Urothelium cell line (cell line): ENCODE data around the gene PSMC4.
"Not testable (repeated sequence)": the region's sequence is repeated elsewhere in the genome, so short reads cannot be mapped to it uniquely, and the experiment has no call there.

ENCODE experiments used
- DNase-seq: peaks from one replicate; pipeline ENCODE4 v3.0.0; 2011; ENCODE audit warnings: low spot score, mixed read lengths
- FAIRE-seq: peaks from 2 replicates; lab custom pipeline; 2011; peaks lifted over from hg19 to GRCh38; lab: Jason Lieb, UNC

The PSMC4 gene

DNA sequence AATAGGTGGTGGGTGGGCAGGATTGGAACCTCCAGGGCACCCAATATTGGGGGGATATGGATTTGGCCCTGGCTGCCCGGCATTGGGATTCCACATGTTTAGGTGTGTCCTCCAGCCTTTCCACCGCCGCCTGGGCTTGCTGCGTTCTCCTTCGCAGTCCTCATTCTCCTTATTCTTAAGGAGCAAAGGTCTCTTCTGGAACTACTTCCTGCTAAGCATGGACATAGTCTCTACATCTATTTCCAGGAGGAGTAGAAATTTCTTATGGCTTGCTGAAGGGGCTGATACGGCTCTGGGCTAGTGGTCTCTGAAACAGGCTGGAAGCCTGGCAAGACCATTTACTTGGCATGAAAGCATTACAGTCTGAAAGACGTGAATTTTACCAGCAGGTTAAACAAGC is 27.4 kb upstream of the PSMC4 start:
- no peak for FAIRE-seq
- DNase-seq, result no peak

- DNase-seq, result no peak
- no peak for FAIRE-seq
Measured at GRCh38 chr19:39946532-39946931, 24.4 kb upstream of the PSMC4 start.

GRCh38 chr19:39949026-39949747 is 21.8 kb upstream of the PSMC4 start:
- FAIRE-seq, result no peak
- DNase-seq, result no peak

- no peak for FAIRE-seq
Measured at GRCh38 chr19:39951065-39951650, 19.8 kb upstream of the PSMC4 start.

GRCh38 chr19:39951686-39952085 is 19.3 kb upstream of the PSMC4 start:
- no peak for FAIRE-seq
- DNase-seq, result no peak

More at GRCh38 chr19:39951065-39951650, 19.8 kb upstream of the PSMC4 start:
- no peak for DNase-seq

DNA sequence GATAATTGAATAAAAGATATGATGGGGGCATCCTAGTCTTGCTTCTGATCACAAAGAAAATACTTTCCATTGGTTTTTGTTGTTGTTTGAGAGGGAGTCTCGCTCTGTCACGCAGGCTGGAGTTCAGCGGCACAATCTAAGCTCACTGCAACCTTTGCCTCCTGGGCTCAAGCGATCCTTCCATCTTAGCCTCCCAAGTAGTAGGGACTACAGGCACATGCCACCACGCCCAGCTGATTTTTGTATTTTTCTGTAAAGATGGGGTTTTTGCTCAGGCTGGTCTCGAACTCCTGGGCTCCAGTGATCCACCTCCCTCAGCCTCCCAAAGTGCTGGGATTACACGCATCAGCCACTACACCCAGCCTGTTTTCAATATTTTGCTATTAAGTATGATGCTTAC is 17.1 kb upstream of the PSMC4 start:
- DNase-seq (no peak), FAIRE-seq (no peak)

GRCh38 chr19:39957886-39958285 is 13.1 kb upstream of the PSMC4 start:
- not testable (repeated sequence) for FAIRE-seq, DNase-seq

DNA sequence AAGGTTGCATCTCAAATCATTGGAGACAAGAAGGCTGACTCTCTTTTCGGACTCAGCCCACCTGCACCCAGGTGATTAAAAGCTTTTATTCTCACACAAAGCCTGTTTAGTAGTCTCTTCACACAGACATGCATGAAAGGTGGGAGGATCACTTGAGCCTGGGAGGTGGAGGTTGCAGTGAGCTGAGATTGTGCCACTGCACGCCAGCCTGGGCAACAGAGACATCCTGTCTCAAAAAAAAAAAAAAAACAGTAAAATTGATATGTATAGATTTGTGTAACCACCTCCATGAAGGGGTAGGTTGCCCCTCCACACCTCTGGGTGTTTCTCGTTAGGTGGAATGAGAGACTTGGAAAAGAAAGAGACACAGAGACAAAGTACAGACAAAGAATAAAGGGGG is 12.0 kb upstream of the PSMC4 start:
- not testable (repeated sequence) for DNase-seq, FAIRE-seq

DNA sequence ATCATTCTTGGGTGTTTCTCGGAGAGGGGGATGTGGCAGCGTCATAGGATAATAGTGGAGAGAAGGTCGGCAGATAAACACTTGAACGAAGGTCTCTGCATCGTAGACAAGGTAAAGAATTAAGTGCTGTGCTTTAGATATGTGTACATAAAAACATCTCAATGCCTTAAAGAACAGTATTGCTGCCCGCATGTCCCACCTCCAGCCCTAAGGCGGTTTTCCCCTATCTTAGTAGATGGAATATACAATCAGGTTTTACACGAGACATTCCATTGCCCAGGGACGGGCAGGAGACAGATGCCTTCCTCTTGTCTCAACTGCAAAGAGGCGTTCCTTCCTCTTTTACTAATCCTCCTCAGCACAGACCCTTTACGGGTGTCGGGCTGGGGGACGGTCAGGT is 11.6 kb upstream of the PSMC4 start:
- not testable (repeated sequence) for FAIRE-seq, DNase-seq

DNA sequence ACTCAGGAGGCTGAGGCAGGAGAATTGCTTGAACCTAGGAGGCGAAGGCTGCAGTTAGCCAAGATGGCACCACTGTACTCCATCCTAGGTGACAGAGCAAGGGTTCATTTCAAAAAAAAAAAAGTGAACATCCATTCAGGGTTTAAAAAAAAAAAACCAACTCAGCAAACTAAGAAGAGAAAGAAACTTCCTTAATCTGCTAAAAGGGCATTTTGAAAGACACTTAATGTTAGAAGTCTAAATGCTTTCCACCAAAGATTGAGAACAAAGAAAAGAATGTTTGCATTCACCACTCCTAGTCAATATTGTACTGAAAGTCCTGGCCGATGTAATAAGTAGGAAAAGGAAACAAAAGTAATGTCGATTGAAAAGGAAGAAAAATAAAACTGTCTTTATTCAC is 7.1 kb upstream of the PSMC4 start:
- DNase-seq, result no peak
- FAIRE-seq, result no peak

- DNase-seq (no peak), FAIRE-seq (no peak)
Measured at GRCh38 chr19:39966617-39967016, 4.3 kb upstream of the PSMC4 start.

DNA sequence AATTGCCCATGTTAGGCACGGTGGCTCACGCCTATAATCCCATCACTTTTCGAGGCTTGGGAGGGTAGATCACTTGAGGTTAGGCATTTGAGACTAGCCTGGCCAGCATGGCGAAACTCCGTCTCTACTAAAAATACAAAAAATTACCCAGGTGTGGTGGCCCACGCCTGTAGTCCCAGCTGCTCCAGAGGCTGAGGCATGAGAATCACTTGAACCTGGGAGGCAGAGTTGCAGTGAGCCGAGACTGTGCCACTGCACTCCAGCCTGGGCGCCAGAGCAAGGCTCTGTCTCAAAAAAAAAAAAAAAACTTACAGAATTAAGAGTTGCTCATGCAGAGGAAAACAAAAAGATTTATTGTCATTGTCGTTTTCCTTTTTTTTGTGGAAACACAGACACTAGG is 3.4 kb upstream of the PSMC4 start:
- DNase-seq, result no peak
- FAIRE-seq, result no peak

DNA sequence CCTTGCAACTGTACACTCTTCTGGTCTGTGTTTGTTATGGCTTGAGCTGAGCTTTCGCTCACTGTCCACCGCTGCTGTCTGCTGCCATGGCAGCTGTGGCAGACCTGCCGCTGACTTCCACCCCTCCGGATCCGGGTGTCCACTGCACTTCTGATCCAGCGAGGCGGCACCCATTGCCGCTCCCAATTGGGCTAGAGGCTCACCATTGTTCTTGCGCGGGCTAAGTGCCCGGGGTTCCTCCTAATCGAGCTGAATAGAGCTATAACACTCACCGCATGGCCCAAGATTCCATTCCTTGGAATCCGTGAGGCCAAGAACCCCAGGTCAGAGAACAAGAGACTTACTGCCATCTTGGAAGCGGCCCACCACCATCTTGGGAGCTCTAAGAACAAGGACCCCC is 2.2 kb upstream of the PSMC4 start:
- FAIRE-seq (no peak), DNase-seq (no peak)

DNA sequence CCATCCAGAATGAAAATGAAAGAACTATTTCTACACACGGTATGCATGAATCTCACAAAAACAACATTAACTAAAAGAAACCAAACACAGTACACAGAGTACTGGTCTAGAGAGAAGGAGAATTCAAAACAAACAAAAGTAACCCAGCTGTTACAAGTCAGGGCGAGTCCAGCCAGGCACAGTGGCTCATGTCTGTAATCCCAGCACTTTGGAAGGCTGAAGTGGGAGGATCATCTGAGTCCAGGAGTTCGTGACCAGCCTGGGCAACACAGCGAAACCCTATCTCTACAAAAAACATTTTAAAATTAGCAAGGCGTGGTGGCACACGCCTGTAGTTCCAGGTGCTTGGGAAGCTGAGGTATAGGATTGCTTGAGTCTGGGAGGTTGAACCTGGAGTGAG is 1.7 kb upstream of the PSMC4 start:
- DNase-seq (no peak), FAIRE-seq (no peak)

DNA sequence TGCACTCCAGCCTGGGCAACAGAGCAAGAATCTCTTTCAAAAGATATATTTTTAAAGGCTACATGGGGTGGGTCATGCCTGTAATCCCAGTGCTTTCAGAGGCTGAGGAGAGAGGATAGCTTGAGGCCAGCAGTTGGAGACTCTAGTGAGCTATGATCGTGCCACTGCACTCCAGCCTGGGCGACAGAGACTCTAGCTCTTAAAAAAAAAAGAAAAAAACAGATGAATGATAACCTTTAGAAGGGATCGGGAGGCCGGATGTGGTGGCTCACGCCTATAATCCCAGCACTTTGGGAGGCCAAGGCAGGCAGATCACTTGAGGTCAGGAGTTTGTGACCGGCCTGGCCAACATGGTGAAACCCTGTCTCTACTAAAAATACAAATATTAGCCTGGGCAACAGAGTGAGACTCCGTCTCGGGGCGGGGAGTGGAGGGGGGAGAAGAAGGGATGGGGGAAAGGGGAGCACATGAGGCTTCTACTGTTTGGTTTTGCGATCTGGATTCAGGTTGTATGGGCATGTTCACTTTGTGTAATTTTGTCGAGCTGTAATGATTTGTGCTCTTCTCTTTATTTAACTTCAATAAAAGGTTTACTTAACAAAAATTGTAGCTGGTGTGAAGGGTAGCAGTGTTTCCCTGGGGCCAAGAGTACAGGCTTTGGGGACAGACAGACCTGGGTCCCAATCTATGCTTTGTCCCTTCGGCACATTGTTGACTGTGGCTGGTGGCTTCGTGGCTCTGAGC is 1.1 kb upstream of the PSMC4 start:
- FAIRE-seq (no peak), DNase-seq (no peak)

DNA sequence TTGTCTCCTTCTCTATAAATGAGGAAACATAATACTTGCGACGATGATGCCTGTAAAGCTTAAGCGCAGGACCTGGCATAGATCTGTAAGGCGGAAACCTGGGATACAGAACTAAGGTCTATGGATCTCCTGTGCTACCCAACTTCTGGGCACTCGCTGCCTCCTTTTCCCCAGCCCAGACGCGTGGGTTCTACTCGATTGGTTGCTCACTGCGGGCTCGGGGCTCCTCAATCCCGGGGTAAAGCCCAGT is 615 bp upstream of the PSMC4 start:
- DNase-seq (no peak), FAIRE-seq (no peak)

- no peak for DNase-seq
- FAIRE-seq, result no peak
Measured at GRCh38 chr19:39971380-39972035, 543 bp downstream of the PSMC4 start.

DNA sequence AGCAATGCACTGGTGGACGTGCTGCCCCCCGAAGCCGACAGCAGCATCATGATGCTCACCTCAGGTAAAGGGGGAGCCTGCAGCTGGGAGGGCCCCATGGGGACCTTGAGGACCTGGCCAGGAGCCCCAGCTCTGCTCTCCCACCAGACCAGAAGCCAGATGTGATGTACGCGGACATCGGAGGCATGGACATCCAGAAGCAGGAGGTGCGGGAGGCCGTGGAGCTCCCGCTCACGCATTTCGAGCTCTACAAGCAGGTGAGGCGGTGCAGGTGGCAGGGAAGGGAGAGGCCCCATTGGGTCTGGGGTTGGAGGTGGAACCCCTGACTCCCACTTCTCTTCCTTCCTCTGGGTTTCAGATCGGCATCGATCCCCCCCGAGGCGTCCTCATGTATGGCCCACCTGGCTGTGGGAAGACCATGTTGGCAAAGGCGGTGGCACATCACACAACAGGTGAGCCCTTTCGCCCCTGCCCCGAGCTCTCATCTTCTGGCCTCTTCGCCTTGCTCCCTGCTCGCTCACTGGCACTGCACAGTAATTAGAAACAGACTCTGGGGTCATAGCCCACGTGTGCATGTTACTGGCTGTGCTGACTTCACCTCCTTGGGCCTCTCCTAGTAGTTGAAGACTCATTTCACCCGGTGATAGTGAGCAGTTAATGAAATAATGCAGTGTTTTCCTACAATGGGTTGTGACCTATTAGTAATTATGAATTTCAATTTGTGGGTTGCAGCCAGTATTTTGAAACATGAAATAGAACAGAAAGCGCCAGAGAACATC is 3.6 kb downstream of the PSMC4 start:
- no peak for FAIRE-seq
- DNase-seq, result no peak

GRCh38 chr19:39982883-39983282 is 11.9 kb downstream of the PSMC4 start:
- DNase-seq, result no peak
- FAIRE-seq, result no peak

GRCh38 chr19:39983695-39984300 is 12.8 kb downstream of the PSMC4 start:
- DNase-seq (no peak), FAIRE-seq (no peak)

- no peak for DNase-seq
- no peak for FAIRE-seq
Measured at GRCh38 chr19:39986643-39987042, 15.7 kb downstream of the PSMC4 start.
